Liver (tissue), 3 donors: Measurements from ENCODE around the gene FAM83D.

Experiments used
- EGR1 ChIP-seq, 2 donors: IDR thresholded peaks; 2 replicates each; pipeline ENCODE4 v1.6.1; 2016 to 2018; ENCODE audit warnings: antibody characterized with exemption in 2 of 2, low read depth in 2 of 2
- FOXA2 ChIP-seq: IDR thresholded peaks from 2 replicates; pipeline ENCODE4 v1.6.1; 2016; ENCODE audit warnings: antibody characterized with exemption
- GABPA ChIP-seq, 2 donors: IDR thresholded peaks in 1 of 2; conservative IDR thresholded peaks in 1 of 2; 2 replicates each; pipeline ENCODE4 v1.6.1; 2016; ENCODE audit warnings: antibody characterized with exemption in 2 of 2, mild to moderate bottlenecking in 1 of 2, moderate library complexity in 1 of 2
- HNF4G ChIP-seq: IDR thresholded peaks from 2 replicates; pipeline ENCODE4 v1.6.1; 2016; ENCODE audit warnings: antibody characterized with exemption
- MAX ChIP-seq: IDR thresholded peaks from 2 replicates; pipeline ENCODE4 v1.6.1; 2016; ENCODE audit warnings: antibody characterized with exemption
- NR2F2 ChIP-seq: IDR thresholded peaks from 2 replicates; pipeline ENCODE4 v1.6.1; 2016; ENCODE audit warnings: antibody characterized with exemption
- RAD21 ChIP-seq, 2 donors: IDR thresholded peaks; 2 replicates each; pipeline ENCODE4 v1.6.1; 2016; ENCODE audit warnings: antibody characterized with exemption in 2 of 2, mild to moderate bottlenecking in 2 of 2
- REST ChIP-seq: IDR thresholded peaks from 2 replicates; pipeline ENCODE4 v1.6.1; 2016; ENCODE audit warnings: antibody characterized with exemption, mild to moderate bottlenecking
- TAF1 ChIP-seq: conservative IDR thresholded peaks from 2 replicates; pipeline ENCODE4 v1.6.1; 2016; ENCODE audit warnings: antibody characterized with exemption, mild to moderate bottlenecking
- YY1 ChIP-seq: IDR thresholded peaks from 2 replicates; pipeline ENCODE4 v1.6.1; 2016; ENCODE audit warnings: antibody characterized with exemption, mild to moderate bottlenecking
- TF ChIP-seq, protein P1 (sequence below): fragments of 150-350 bp; IDR thresholded peaks from 2 replicates; pipeline ENCODE4 v1.5.1; 2017; ENCODE audit warnings: improper control_type of control experiment, low read depth, low read length; ENCODE audit not compliant: missing input control
- TF ChIP-seq, protein P2 (sequence below): IDR thresholded peaks from 2 replicates; pipeline ENCODE4 v1.6.1; 2016; ENCODE audit warnings: antibody characterized with exemption
- donor health status: healthy.
- donor health status: healthy.

- TF ChIP-seq, protein P1, sequence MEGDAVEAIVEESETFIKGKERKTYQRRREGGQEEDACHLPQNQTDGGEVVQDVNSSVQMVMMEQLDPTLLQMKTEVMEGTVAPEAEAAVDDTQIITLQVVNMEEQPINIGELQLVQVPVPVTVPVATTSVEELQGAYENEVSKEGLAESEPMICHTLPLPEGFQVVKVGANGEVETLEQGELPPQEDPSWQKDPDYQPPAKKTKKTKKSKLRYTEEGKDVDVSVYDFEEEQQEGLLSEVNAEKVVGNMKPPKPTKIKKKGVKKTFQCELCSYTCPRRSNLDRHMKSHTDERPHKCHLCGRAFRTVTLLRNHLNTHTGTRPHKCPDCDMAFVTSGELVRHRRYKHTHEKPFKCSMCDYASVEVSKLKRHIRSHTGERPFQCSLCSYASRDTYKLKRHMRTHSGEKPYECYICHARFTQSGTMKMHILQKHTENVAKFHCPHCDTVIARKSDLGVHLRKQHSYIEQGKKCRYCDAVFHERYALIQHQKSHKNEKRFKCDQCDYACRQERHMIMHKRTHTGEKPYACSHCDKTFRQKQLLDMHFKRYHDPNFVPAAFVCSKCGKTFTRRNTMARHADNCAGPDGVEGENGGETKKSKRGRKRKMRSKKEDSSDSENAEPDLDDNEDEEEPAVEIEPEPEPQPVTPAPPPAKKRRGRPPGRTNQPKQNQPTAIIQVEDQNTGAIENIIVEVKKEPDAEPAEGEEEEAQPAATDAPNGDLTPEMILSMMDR: no peak
- TF ChIP-seq RAD21 (IDR thresholded peaks at IDR 0.05): no peak
- TF ChIP-seq TAF1: no peak
- TF ChIP-seq MAX: no peak
- no peak for TF ChIP-seq HNF4G
- no peak for TF ChIP-seq REST
- TF ChIP-seq GABPA (IDR thresholded peaks at IDR 0.05 in 1 of 2, conservative IDR thresholded peaks at IDR 0.05 in 1 of 2): no peak
- no peak for TF ChIP-seq FOXA2
- TF ChIP-seq, protein P2, sequence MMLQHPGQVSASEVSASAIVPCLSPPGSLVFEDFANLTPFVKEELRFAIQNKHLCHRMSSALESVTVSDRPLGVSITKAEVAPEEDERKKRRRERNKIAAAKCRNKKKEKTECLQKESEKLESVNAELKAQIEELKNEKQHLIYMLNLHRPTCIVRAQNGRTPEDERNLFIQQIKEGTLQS: no peak
- no peak for TF ChIP-seq EGR1 (IDR thresholded peaks at IDR 0.05; ENCODE audit: low read depth in 2 of 2)
- TF ChIP-seq YY1: no peak
- no peak for TF ChIP-seq NR2F2
Observed at GRCh38 chr20:38930242-38930569, 4.0 kb downstream of the FAM83D start.
